ENCODE data around the gene USP40. TPM values are rescaled to one million over a fixed set of nuclear protein-coding genes. Genes with fewer than 3 reads are reported as not detected.

USP40 gene
- total RNA-seq, 1 donor from 2014 or later = 41.5 TPM

GRCh38 chr2:233471291-233472035, 95.1 kb downstream of the USP40 start:
- DNase-seq (ENCODE audit: extremely low spot score, unreplicated experiment) = peak; percentile 60
- Mint-ChIP-seq H3K4me3 (no peak overlapping the region), H3K36me3 (peaks cover 15% of the 10 kb centered on the region), H3K27ac (no peak overlapping the region), H3K9me3 (no peaks in the 10 kb centered on the region), H3K4me1 (ENCODE audit: unreplicated experiment) (no peaks in the 10 kb centered on the region), H3K27me3 (no peaks in the 10 kb centered on the region)
- TF ChIP-seq, protein P1, sequence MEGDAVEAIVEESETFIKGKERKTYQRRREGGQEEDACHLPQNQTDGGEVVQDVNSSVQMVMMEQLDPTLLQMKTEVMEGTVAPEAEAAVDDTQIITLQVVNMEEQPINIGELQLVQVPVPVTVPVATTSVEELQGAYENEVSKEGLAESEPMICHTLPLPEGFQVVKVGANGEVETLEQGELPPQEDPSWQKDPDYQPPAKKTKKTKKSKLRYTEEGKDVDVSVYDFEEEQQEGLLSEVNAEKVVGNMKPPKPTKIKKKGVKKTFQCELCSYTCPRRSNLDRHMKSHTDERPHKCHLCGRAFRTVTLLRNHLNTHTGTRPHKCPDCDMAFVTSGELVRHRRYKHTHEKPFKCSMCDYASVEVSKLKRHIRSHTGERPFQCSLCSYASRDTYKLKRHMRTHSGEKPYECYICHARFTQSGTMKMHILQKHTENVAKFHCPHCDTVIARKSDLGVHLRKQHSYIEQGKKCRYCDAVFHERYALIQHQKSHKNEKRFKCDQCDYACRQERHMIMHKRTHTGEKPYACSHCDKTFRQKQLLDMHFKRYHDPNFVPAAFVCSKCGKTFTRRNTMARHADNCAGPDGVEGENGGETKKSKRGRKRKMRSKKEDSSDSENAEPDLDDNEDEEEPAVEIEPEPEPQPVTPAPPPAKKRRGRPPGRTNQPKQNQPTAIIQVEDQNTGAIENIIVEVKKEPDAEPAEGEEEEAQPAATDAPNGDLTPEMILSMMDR (conservative IDR thresholded peaks at IDR 0.05) = no peak

GRCh38 chr2:233470839-233471238, 95.7 kb downstream of the USP40 start:
- DNase-seq (ENCODE audit: extremely low spot score, unreplicated experiment) = peak; percentile 45
- TF ChIP-seq, protein P1 (conservative IDR thresholded peaks at IDR 0.05) = no peak

DNA sequence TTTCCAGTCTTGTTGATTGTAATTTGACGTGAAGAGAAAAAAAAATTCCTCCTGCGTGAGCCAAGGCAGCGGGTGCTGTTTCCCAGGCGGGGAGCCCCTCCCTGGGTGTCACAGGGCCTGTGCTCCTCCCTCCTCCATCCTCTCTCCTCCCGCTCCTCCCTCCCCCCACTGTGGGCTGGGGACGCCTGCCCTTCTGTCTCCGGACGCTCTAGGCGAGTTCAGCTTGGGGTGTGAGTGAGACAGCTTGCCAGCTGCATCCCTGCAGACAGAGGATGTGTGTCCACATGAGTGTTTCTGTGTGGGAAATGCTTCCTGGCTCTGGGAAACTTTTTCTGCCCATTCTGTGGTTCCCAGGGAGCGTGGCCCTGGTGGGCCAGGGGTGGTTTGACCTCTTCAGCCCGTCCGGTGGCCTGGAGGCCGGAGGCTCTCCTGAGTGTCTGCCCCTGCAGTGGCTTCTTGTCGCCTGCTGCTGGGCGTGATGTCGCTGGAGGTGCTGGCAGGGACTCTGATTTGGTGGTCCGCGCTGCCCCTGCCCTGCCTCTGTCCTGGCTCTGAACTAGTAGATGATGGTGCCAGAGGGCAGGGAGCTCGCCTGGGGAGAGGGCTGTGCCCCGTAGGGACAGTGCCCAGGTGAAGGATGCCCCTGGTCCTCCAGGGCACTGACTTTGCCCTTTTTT, 96.4 kb downstream of the USP40 start:
- no peaks in the 10 kb centered on the region for H3K4me1 Mint-ChIP-seq (ENCODE audit: unreplicated experiment)
- no peaks in the 10 kb centered on the region for H3K9me3 Mint-ChIP-seq
- TF ChIP-seq, protein P1 (conservative IDR thresholded peaks at IDR 0.05) = no peak
- DNase-seq (ENCODE audit: extremely low spot score, unreplicated experiment) = peak; percentile 61
- H3K36me3 Mint-ChIP-seq = peaks cover 22% of the 10 kb centered on the region
- H3K4me3 Mint-ChIP-seq = no peak overlapping the region
- no peak overlapping the region for H3K27ac Mint-ChIP-seq
- H3K27me3 Mint-ChIP-seq = no peaks in the 10 kb centered on the region

More at GRCh38 chr2:233470839-233471238, 95.7 kb downstream of the USP40 start:
- H3K4me3 Mint-ChIP-seq = no peak overlapping the region
- H3K27ac Mint-ChIP-seq = no peak overlapping the region
- no peaks in the 10 kb centered on the region for H3K4me1 Mint-ChIP-seq (ENCODE audit: unreplicated experiment)
- no peaks in the 10 kb centered on the region for H3K9me3 Mint-ChIP-seq
- peaks cover 21% of the 10 kb centered on the region for H3K36me3 Mint-ChIP-seq
- H3K27me3 Mint-ChIP-seq = no peaks in the 10 kb centered on the region

DNA sequence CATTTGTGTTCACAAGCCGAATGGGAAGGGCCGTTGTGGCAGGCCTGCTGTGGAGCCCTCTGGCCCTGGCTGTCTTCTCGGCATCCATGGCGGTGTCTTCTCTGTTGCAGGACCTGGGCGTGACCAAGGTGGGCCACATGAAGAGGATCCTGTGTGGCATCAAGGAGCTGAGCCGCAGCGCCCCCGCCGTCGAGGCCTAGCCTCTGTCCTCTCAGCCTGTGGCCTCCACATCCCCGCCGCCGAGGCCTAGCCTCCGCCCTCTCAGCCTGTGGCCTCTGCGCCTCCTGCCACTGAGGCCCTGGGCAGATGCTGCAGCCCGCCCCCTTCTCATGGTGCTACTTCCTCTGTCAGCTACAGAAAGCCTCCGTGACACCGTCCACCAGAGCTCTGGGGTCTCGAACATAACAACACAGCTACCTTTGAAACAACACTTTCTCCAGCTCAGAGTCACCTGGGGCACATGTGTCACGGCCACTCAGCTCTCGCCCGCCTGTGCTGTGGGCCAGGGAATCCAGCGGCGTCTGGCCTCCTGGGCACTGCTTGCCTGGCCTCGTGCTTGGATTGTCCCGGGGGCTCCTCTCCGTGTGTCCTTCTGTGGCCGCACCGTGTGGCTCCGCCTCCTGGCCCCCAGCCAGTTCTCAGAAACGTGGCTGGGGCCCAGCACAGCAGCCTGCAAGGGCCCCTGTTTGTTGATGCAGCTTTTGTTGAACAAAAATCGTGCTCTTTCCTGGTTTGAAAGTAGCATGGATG, 97.1 kb downstream of the USP40 start:
- H3K9me3 Mint-ChIP-seq = no peaks in the 10 kb centered on the region
- H3K36me3 Mint-ChIP-seq = peaks cover 22% of the 10 kb centered on the region

DNA sequence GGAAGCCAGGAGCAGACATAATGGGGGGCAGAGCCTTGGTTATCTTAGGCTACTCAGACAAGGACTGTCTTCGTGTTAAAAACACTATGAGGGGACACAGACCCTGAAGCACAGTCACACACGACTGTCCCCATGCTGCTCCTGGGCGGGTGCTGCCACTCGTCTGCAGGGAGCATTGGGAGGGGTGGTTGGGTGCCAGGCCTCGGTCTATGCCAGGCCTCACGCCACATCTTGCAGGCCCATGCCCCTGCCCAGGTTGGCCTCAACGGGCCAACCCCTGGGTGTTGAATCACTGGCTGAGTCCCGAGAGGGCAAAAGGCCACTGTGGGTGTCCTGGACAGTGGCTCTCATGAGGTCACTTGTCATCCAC, 97.9 kb downstream of the USP40 start:
- TF ChIP-seq, protein P1 (conservative IDR thresholded peaks at IDR 0.05) = no peak
- DNase-seq (ENCODE audit: extremely low spot score, unreplicated experiment) = no peak
- Mint-ChIP-seq H3K27me3 (no peaks in the 10 kb centered on the region), H3K4me1 (ENCODE audit: unreplicated experiment) (no peaks in the 10 kb centered on the region), H3K36me3 (peaks cover 22% of the 10 kb centered on the region), H3K4me3 (no peak overlapping the region), H3K27ac (no peak overlapping the region), H3K9me3 (no peaks in the 10 kb centered on the region)

More for the DNA sequence above, 97.1 kb downstream of the USP40 start:
- no peak overlapping the region for H3K27ac Mint-ChIP-seq
- no peak for DNase-seq (ENCODE audit: extremely low spot score, unreplicated experiment)
- TF ChIP-seq, protein P1 (conservative IDR thresholded peaks at IDR 0.05) = no peak
- no peak overlapping the region for H3K4me3 Mint-ChIP-seq
- H3K27me3 Mint-ChIP-seq = no peaks in the 10 kb centered on the region
- H3K4me1 Mint-ChIP-seq (ENCODE audit: unreplicated experiment) = no peaks in the 10 kb centered on the region
